Measurements from ENCODE around the gene RIC8A.

RIC8A gene

DNA sequence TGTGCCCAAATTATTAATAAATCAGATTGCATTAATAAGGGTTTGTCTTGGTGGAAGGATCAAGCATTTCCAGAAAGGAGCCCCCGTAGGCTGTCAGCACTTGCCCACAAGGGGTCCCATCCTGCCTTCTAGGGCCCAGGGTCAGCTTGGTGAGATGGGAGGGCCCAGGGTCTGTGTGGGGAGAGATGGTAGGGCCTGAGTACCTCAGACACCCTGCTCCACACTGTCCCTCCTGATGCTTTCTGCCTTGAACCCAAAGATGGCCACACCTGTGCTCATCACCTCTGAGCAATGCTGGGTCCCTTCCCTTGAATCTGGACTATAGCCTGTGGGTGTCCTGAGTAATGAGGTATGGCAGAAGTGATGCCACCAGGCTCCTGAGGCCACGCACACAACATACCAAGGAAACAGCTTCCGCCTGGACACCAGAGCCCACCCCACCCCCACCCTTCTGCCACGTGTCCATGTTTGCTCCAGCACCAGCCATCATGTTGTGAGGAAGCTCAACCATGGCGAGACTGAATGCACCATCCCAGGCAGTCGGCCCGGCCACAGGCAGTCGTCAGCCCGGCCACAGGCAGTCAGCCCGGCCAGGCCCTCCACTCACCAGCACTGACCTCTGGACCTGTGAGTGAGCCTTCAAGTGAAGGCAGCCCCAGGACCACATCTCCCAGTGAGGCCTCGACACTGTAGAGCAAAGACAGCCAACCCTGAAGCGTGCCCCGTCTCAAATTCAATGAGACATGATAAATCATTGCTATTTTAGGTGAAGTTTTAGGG lies 7.1 kb upstream of the RIC8A start:
- Histone ChIP-seq H2AFZ (ENCODE audit: low read depth, low read length) (no peak overlapping the region), H3K9ac (ENCODE audit: low read length) (no peak overlapping the region), H3K9me3 (ENCODE audit: insufficient read depth, low read length) (no peaks in the 10 kb centered on the region), H3K79me2 (ENCODE audit: low read length) (peaks cover 7% of the 10 kb centered on the region), H3K4me2 (ENCODE audit: low read length) (no peak overlapping the region), H4K20me1 (ENCODE audit: insufficient read depth, low read length) (0 out of 2 replicates have a peak, but pooled peaks cover 6% of the 10 kb centered on the region), H3K4me3 (ENCODE audit: low read length) (no peak overlapping the region), H3K4me1 (ENCODE audit: low read length) (0 out of 2 replicates have a peak, but pooled peaks cover 4% of the 10 kb centered on the region), H3K27me3 (ENCODE audit: low read depth, low read length) (no peaks in the 10 kb centered on the region), H3K27ac (ENCODE audit: low read length) (no peak overlapping the region), H3K36me3 (replicated peaks; ENCODE audit: low read depth, low read length) (peaks cover 18% of the 10 kb centered on the region)
- TF ChIP-seq, protein P1, sequence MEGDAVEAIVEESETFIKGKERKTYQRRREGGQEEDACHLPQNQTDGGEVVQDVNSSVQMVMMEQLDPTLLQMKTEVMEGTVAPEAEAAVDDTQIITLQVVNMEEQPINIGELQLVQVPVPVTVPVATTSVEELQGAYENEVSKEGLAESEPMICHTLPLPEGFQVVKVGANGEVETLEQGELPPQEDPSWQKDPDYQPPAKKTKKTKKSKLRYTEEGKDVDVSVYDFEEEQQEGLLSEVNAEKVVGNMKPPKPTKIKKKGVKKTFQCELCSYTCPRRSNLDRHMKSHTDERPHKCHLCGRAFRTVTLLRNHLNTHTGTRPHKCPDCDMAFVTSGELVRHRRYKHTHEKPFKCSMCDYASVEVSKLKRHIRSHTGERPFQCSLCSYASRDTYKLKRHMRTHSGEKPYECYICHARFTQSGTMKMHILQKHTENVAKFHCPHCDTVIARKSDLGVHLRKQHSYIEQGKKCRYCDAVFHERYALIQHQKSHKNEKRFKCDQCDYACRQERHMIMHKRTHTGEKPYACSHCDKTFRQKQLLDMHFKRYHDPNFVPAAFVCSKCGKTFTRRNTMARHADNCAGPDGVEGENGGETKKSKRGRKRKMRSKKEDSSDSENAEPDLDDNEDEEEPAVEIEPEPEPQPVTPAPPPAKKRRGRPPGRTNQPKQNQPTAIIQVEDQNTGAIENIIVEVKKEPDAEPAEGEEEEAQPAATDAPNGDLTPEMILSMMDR (IDR thresholded peaks at IDR 0.05; ENCODE audit: low read depth, low read length) = no peak
- no peak for TF ChIP-seq EZH2phosphoT487 (IDR thresholded peaks at IDR 0.05; ENCODE audit: low read depth)

- Histone ChIP-seq H3K4me2 (ENCODE audit: low read length) (no peak overlapping the region), H3K36me3 (replicated peaks; ENCODE audit: low read depth, low read length) (peaks cover 19% of the 10 kb centered on the region), H3K27ac (ENCODE audit: low read length) (no peak overlapping the region), H3K4me3 (ENCODE audit: low read length) (no peak overlapping the region), H3K79me2 (ENCODE audit: low read length) (peaks cover 22% of the 10 kb centered on the region), H3K27me3 (ENCODE audit: low read depth, low read length) (no peaks in the 10 kb centered on the region), H4K20me1 (ENCODE audit: insufficient read depth, low read length) (peaks cover 16% of the 10 kb centered on the region), H3K4me1 (ENCODE audit: low read length) (peaks cover 12% of the 10 kb centered on the region), H3K9me3 (ENCODE audit: insufficient read depth, low read length) (no peaks in the 10 kb centered on the region), H2AFZ (ENCODE audit: low read depth, low read length) (no peak overlapping the region), H3K9ac (ENCODE audit: low read length) (no peak overlapping the region)
- TF ChIP-seq EZH2phosphoT487 (IDR thresholded peaks at IDR 0.05; ENCODE audit: low read depth) = no peak
- TF ChIP-seq, protein P1 (IDR thresholded peaks at IDR 0.05; ENCODE audit: low read depth, low read length) = no peak
Observed at GRCh38 chr11:201966-202365, 5.5 kb upstream of the RIC8A start.

- H3K4me2 ChIP-seq (ENCODE audit: low read length) = no peak overlapping the region
- H3K36me3 ChIP-seq (replicated peaks; ENCODE audit: low read depth, low read length) = peaks cover 19% of the 10 kb centered on the region
- no peaks in the 10 kb centered on the region for H3K9me3 ChIP-seq (ENCODE audit: insufficient read depth, low read length)
Observed at GRCh38 chr11:202490-202889, 5.0 kb upstream of the RIC8A start.

More at GRCh38 chr11:202490-202889, 5.0 kb upstream of the RIC8A start:
- H3K79me2 ChIP-seq (ENCODE audit: low read length) = peaks cover 24% of the 10 kb centered on the region
- TF ChIP-seq, protein P1 (IDR thresholded peaks at IDR 0.05; ENCODE audit: low read depth, low read length) = no peak
- TF ChIP-seq EZH2phosphoT487 (IDR thresholded peaks at IDR 0.05; ENCODE audit: low read depth) = no peak
- H3K4me3 ChIP-seq (ENCODE audit: low read length) = no peak overlapping the region
- H4K20me1 ChIP-seq (ENCODE audit: insufficient read depth, low read length) = peaks cover 16% of the 10 kb centered on the region
- peaks cover 12% of the 10 kb centered on the region for H3K4me1 ChIP-seq (ENCODE audit: low read length)
- H3K27me3 ChIP-seq (ENCODE audit: low read depth, low read length) = no peaks in the 10 kb centered on the region
- no peak overlapping the region for H2AFZ ChIP-seq (ENCODE audit: low read depth, low read length)
- no peak overlapping the region for H3K9ac ChIP-seq (ENCODE audit: low read length)
- no peak overlapping the region for H3K27ac ChIP-seq (ENCODE audit: low read length)
